ENCODE data around the gene EPN3. TPM values are rescaled to one million over a fixed set of nuclear protein-coding genes. Genes with fewer than 3 reads are reported as not detected.
A peak's percentile ranks its signal among the peaks of the same experiment; 100 is the strongest.

The EPN3 gene
- total RNA-seq, 3 donors from 2014 or later, result 8.2 to 32.8 TPM; not detected in 1

GRCh38 chr17:50502301-50502990 is 30.1 kb upstream of the EPN3 start:
- H3K4me3 ChIP-seq, result no peak overlapping the region
- no peaks in the 10 kb centered on the region for H3K27me3 ChIP-seq
- no peak overlapping the region for H3K27ac ChIP-seq
- H3K9me3 ChIP-seq, result no peaks in the 10 kb centered on the region
- TF ChIP-seq POLR2AphosphoS5 (IDR thresholded peaks at IDR 0.05) (no peak), POLR2A (IDR thresholded peaks at IDR 0.05) (no peak), CTCF (IDR thresholded peaks at IDR 0.05) (no peak)
- intact Hi-C loops (cut with DNase I; ENCODE audit: low total_unique reads), result no loop called here
- H3K4me1 ChIP-seq, result no peaks in the 10 kb centered on the region
- no peak for DNase-seq (ENCODE audit: low spot score in 2 of 2)
- no peaks in the 10 kb centered on the region for H3K36me3 ChIP-seq

- Histone ChIP-seq H3K36me3 (no peaks in the 10 kb centered on the region), H3K4me3 (no peak overlapping the region), H3K9me3 (no peaks in the 10 kb centered on the region), H3K27me3 (no peaks in the 10 kb centered on the region), H3K27ac (peak overlapping the region in 1 of 2 donors; percentile 25), H3K4me1 (no peaks in the 10 kb centered on the region)
- DNase-seq (ENCODE audit: low spot score in 2 of 2), result no peak
- intact Hi-C loops (cut with DNase I; ENCODE audit: low total_unique reads), result no loop called here
- TF ChIP-seq POLR2A (IDR thresholded peaks at IDR 0.05) (no peak), CTCF (IDR thresholded peaks at IDR 0.05) (no peak), POLR2AphosphoS5 (IDR thresholded peaks at IDR 0.05) (no peak)
These were observed 26.9 kb upstream of the EPN3 start for GRCh38 chr17:50505591-50506130.

- Histone ChIP-seq H3K9me3 (no peaks in the 10 kb centered on the region), H3K27me3 (no peaks in the 10 kb centered on the region), H3K36me3 (no peaks in the 10 kb centered on the region), H3K4me3 (no peak overlapping the region), H3K27ac (no peak overlapping the region), H3K4me1 (no peaks in the 10 kb centered on the region)
- TF ChIP-seq POLR2AphosphoS5 (IDR thresholded peaks at IDR 0.05), result no peak
- TF ChIP-seq POLR2A (IDR thresholded peaks at IDR 0.05), result no peak
- no peak for DNase-seq (ENCODE audit: low spot score in 2 of 2)
- intact Hi-C loops (cut with DNase I; ENCODE audit: low total_unique reads), result no loop called here
These were observed 26.2 kb upstream of the EPN3 start for GRCh38 chr17:50506298-50506697.

- peak within 1 kb of the TSS; percentile 54 to 92 (median 76) for H3K4me3 ChIP-seq
- intact Hi-C loops (cut with DNase I; ENCODE audit: low total_unique reads), result no loop called here
- no peaks in the 10 kb centered on the region for H3K36me3 ChIP-seq
- no peaks in the 10 kb centered on the region for H3K9me3 ChIP-seq
- DNase-seq (ENCODE audit: low spot score in 2 of 2), result peak; percentile 60 to 75
- peak within 1 kb of the TSS; percentile 87 to 93 for H3K27ac ChIP-seq
- H3K4me1 ChIP-seq, result no peaks in the 10 kb centered on the region
- no peaks in the 10 kb centered on the region for H3K27me3 ChIP-seq
- TF ChIP-seq POLR2AphosphoS5 (IDR thresholded peaks at IDR 0.05), result peak in 1 of 3 donors; percentile 39
- TF ChIP-seq POLR2A (IDR thresholded peaks at IDR 0.05), result no peak
These were observed 24.5 kb upstream of the EPN3 start, which contains the start of gene MYCBPAP for GRCh38 chr17:50507871-50508572. Gene MYCBPAP, plus strand, starts transcription at chr17:50508439. Its CDS starts 236 bp downstream, at chr17:50508675.

- H3K9me3 ChIP-seq, result no peaks in the 10 kb centered on the region
- H3K27ac ChIP-seq, result peak overlapping the region; percentile 87 to 93
- H3K4me1 ChIP-seq, result no peaks in the 10 kb centered on the region
- H3K27me3 ChIP-seq, result no peaks in the 10 kb centered on the region
- no peak for DNase-seq (ENCODE audit: low spot score in 2 of 2)
- intact Hi-C loops (cut with DNase I; ENCODE audit: low total_unique reads), result no loop called here
- no peaks in the 10 kb centered on the region for H3K36me3 ChIP-seq
- H3K4me3 ChIP-seq, result peak overlapping the region; percentile 54 to 92 (median 76)
- TF ChIP-seq POLR2AphosphoS5 (IDR thresholded peaks at IDR 0.05) (no peak), POLR2A (IDR thresholded peaks at IDR 0.05) (no peak), CTCF (IDR thresholded peaks at IDR 0.05) (no peak)
These were observed 23.7 kb upstream of the EPN3 start for GRCh38 chr17:50508573-50509460.

All from breast epithelium (tissue), 4 donors.